Thymus (tissue), 11 donors: ENCODE measurements around the gene ATP11A. TPM values are rescaled to one million over a fixed set of nuclear protein-coding genes. Genes with fewer than 3 reads are reported as not detected.
"Not testable (repeated sequence)": the region's sequence is repeated elsewhere in the genome, so short reads cannot be mapped to it uniquely, and the experiment has no call there.

Source experiments
- DNase-seq, 9 donors: peaks; one replicate each; pipeline ENCODE4 v3.0.0-alpha.2; 2013; ENCODE audit warnings: low spot score in 9 of 9, low read depth in 6 of 9, missing footprints in 1 of 9
- H3K27ac ChIP-seq, 2 donors: one replicate each; pipeline ENCODE4 v1.5.1; 2013; ENCODE audit warnings: control low read depth in 1 of 2, low read depth in 1 of 2, low read length in 1 of 2, mild to moderate bottlenecking in 1 of 2, moderate library complexity in 1 of 2
- H3K27me3 ChIP-seq, 2 donors: one replicate each; pipeline ENCODE4 v1.5.1; 2013; ENCODE audit warnings: low read length in 1 of 2; ENCODE audit not compliant: control insufficient read depth in 2 of 2, insufficient read depth in 1 of 2
- H3K36me3 ChIP-seq, 2 donors: one replicate each; pipeline ENCODE4 v1.5.1; 2013; ENCODE audit warnings: low read length in 1 of 2, mild to moderate bottlenecking in 1 of 2, moderate library complexity in 1 of 2; ENCODE audit not compliant: control insufficient read depth in 2 of 2, insufficient read depth in 2 of 2
- H3K4me1 ChIP-seq, 2 donors: one replicate each; pipeline ENCODE4 v1.5.1; 2013; ENCODE audit warnings: low read length in 2 of 2; ENCODE audit not compliant: control insufficient read depth in 2 of 2, insufficient read depth in 2 of 2
- H3K4me3 ChIP-seq, 2 donors: one replicate each; pipeline ENCODE4 v1.5.1; 2013; ENCODE audit warnings: low read length in 2 of 2, control low read depth in 1 of 2, mild to moderate bottlenecking in 1 of 2
- H3K9me3 ChIP-seq, 2 donors: one replicate each; pipeline ENCODE4 v1.5.1; 2013; ENCODE audit warnings: low read length in 1 of 2, mild to moderate bottlenecking in 1 of 2; ENCODE audit not compliant: control insufficient read depth in 2 of 2, insufficient read depth in 1 of 2
- WGBS: extraction: QIAGEN DNeasy Blood & Tissue Kit; methylation state at CpG from one replicate; pipeline ENCODE4 v1.1.7; 2013; 5-methylcytosine and 5-hydroxymethylcytosine counted together
- polyA plus RNA-seq: library from polyadenylated mRNA; stranded (reverse); fragments of 200-250 nt; gene quantifications from one replicate; pipeline ENCODE4 v1.2.3, GENCODE V29; 2013
- total RNA-seq: library from RNA; stranded (reverse); fragments of 120-200 nt; gene quantifications from one replicate; pipeline ENCODE4 v1.2.4, GENCODE V29; 2013
- donor health status: healthy.

The ATP11A gene
- total and polyA plus RNA-seq, 2 donors: 7.1 to 7.2 TPM

DNA sequence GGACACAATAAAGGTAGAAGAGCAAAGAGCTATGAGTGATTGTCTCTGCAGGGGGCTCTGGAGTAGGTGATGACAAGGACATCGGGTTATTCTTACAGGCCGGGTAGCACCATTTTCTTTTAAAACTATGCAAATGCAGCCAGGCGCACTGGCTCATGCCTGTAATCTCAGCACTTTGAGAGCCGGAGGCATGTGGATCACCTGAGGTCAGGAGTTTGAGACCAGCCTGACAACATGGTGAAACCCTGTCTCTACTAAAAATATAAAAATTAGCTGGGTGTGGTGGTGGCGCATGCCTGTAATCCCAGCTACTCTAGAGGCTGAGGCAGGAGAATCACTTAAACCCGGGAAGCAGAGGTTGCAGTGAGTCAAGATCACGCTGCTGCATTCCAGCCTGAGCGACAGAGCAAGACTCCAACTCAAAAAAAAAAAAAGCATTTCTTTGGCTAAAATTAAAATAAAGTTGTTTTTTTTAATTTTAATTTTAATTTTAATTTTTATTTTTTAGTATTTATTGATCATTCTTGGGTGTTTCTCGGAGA, 12.3 kb upstream of the ATP11A start:
- H3K9me3 ChIP-seq, H3K36me3 ChIP-seq, H3K27me3 ChIP-seq, DNase-seq, H3K27ac ChIP-seq, H3K4me3 ChIP-seq: not testable (repeated sequence)
- WGBS: 96% methylated on average over 9 of the region's 9 CpGs
- H3K4me1 ChIP-seq: peaks cover 0 to 29% of the 10 kb centered on the region in 2 donors

- Histone ChIP-seq H3K27me3 (no peaks in the 10 kb centered on the region), H3K36me3 (no peaks in the 10 kb centered on the region), H3K4me1 (peaks cover 0 to 12% of the 10 kb centered on the region in 2 donors), H3K9me3 (peaks cover 0 to 1% of the 10 kb centered on the region in 2 donors), H3K4me3 (no peak overlapping the region), H3K27ac (no peak overlapping the region)
- DNase-seq: no peak
- 97% methylated on average over 17 of the region's 17 CpGs for WGBS
Observed at GRCh38 chr13:112679381-112679780, 10.5 kb upstream of the ATP11A start.

DNA sequence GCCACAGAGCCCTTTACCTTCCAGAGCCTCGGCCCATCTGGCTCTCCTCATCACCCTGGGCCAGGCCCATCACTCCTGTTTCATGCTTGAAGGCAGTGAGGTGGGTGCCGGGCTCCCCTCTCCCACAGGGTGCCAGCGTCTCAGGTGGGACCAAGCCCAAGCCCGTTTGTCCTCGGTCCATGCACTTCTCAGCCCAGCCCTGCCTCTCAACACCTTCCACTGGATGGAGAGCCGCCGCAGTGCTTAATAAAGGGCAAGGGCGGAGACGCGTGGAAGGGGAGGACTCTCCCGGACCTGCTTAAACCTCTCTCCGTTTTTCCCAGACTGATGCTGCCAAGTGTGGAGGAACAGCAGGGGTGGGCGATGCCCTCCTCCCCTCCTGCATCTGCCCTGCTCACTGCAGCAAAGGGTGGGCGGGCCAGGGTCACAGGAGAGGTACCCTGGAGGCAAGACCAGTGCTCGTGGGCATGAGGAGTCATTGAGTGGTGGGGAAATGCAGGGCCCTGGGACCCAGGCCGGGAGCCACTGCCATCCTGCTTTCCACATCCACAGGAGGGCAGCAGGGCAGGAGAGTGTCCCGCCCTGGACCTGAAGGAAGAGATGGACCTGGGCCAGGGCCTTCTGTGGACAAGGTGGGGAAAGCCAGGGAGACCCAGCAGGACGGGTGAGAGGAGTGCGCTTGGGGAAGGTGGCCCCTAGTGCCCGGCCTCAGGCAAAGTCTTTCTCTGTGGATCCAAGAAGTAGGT, 9.7 kb upstream of the ATP11A start:
- no peak overlapping the region for H3K4me3 ChIP-seq
- no peaks in the 10 kb centered on the region for H3K27me3 ChIP-seq
- no peaks in the 10 kb centered on the region for H3K36me3 ChIP-seq
- H3K27ac ChIP-seq: no peak overlapping the region
- H3K9me3 ChIP-seq: peaks cover 0 to 1% of the 10 kb centered on the region in 2 donors
- no peak for DNase-seq
- 95% methylated on average over 20 of the region's 20 CpGs for WGBS
- peaks cover 0 to 4% of the 10 kb centered on the region in 2 donors for H3K4me1 ChIP-seq

DNA sequence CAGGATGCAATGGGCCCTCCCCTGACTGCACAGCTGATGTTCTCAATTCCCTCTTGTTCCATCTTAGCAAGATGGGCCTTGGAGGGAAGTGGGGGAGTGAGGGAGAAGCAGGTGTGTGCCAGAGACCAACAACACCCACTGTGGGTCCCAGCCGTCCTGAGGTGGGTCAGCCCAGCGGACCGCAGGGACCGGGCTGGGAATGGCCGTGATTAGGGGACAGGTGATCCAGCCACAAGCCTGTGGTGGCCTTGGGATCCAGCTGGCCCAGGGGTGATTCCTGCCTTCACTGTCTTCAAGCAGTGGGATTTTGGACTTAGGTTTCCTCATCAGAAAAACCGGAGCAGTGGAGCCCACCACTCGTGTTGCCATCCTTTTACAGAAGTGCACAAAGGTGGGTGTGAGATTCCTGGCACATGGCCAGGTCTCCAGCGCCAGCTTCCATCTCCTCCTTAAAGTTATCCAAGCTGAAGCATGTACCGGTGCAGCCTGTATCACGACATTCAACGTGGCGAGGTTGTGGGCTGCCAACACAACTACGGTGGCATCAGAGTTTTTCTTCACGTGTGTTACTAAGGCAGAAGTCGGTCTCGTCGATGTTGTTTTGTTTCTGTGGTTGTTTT, 9.0 kb upstream of the ATP11A start:
- Histone ChIP-seq H3K4me1 (no peaks in the 10 kb centered on the region), H3K36me3 (no peaks in the 10 kb centered on the region), H3K27ac (no peak overlapping the region), H3K27me3 (no peaks in the 10 kb centered on the region), H3K4me3 (no peak overlapping the region), H3K9me3 (peaks cover 0 to 1% of the 10 kb centered on the region in 2 donors)
- no peak for DNase-seq
- 96% methylated on average over 17 of the region's 17 CpGs for WGBS

DNA sequence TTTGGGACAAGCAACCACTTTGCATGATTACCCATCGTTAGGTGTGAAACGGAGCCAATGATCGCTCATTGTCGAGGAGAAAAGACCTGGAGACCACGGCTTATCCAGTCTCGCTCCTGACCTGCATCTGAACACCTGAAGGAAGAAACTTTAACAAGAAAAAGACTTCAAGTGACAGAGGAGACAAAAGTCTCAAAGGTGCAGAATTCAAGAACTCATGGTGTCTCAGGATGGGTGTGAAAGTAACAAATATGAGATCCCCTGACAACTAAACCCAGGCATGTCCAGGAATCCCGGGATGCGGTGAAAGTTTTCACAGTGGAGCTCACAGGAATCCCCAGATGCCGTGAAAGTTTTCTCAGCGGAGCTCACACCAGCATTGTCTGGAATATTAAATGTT, 6.3 kb upstream of the ATP11A start:
- Histone ChIP-seq H3K27me3 (no peaks in the 10 kb centered on the region), H3K36me3 (no peaks in the 10 kb centered on the region), H3K27ac (no peak overlapping the region), H3K4me1 (peaks cover 0 to 9% of the 10 kb centered on the region in 2 donors), H3K9me3 (peaks cover 0 to 1% of the 10 kb centered on the region in 2 donors), H3K4me3 (no peak overlapping the region)
- 97% methylated on average over 10 of the region's 10 CpGs for WGBS
- DNase-seq: no peak

- Histone ChIP-seq H3K9me3 (no peaks in the 10 kb centered on the region), H3K4me3 (no peak overlapping the region), H3K27ac (no peak overlapping the region), H3K36me3 (no peaks in the 10 kb centered on the region), H3K27me3 (no peaks in the 10 kb centered on the region), H3K4me1 (peaks cover 0 to 15% of the 10 kb centered on the region in 2 donors)
- DNase-seq: no peak
- WGBS: 97% methylated on average over 18 of the region's 18 CpGs
Observed at GRCh38 chr13:112684071-112684845, 5.6 kb upstream of the ATP11A start.

DNA sequence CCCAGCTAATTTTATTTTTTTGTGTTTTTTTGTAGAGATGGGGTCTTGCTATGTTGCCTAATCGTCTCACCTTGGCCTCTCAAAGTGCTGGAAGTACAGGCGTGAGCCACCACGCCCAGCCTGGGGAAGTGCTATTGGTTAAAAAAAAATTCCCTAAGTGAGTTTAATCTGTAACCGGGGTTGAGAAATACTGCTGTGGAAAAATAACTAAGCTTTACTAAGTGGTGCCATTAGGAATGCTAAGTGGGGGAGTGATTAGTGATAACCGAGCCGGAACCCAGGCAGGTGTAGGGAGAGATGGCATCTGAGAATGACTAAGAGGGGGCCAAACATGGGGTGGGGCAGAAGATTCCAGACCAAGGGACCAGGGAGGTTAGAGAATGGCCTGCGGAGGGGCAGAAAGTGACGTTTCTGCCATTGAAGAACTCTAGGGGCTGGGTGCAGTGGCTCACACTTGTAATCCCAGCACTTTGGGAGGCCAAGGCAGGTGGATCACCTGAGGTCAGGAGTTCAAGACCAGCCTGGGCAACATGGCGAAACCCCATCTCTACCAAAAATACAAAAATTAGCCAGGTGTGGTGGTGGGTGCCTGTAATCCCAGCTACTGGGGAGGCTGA, 4.5 kb upstream of the ATP11A start:
- H3K4me3 ChIP-seq, H3K9me3 ChIP-seq, DNase-seq, H3K27me3 ChIP-seq, H3K36me3 ChIP-seq, H3K27ac ChIP-seq: not testable (repeated sequence)
- peaks cover 0 to 18% of the 10 kb centered on the region in 2 donors for H3K4me1 ChIP-seq
- WGBS: 94% methylated on average over 9 of the region's 9 CpGs

DNA sequence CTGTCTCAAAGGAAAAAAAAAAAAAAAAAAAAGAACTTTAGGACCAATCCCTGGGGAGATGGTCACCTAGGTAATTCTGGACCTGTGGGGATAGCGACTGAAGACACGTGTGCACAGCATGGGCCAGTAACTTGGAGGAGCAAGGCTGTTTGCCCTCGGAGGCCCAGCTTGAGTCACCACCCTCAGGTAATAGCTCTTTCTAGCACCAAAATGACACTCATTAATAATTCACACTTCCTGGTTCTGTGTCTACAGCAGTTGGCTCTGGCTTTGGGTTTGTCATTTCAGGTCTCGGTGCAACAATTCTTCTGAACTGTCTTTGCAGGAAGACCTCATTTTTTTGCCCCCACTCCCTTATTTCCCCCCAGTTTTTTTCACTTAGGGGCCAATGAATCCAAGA, 3.9 kb upstream of the ATP11A start:
- Histone ChIP-seq H3K36me3 (no peaks in the 10 kb centered on the region), H3K27ac (no peak overlapping the region), H3K4me3 (no peak overlapping the region), H3K9me3 (no peaks in the 10 kb centered on the region), H3K27me3 (peaks cover 3 to 5% of the 10 kb centered on the region in 2 donors), H3K4me1 (peaks cover 2 to 18% of the 10 kb centered on the region in 2 donors)
- 93% methylated on average over 4 of the region's 4 CpGs for WGBS
- no peak for DNase-seq
